H9 (cell line): ENCODE data around the gene ZNF135. TPM values are rescaled to one million over a fixed set of nuclear protein-coding genes. Genes with fewer than 3 reads are reported as not detected.

Experiments
- DNase-seq: peaks from one replicate; pipeline ENCODE4 v3.0.0-alpha.2; 2017
- H2AFZ ChIP-seq: one replicate; pipeline ENCODE4 v1.6.1; 2013; ENCODE audit warnings: mild to moderate bottlenecking, low read length, control low read depth, moderate library complexity
- H2AK5ac ChIP-seq: 2 replicates; pipeline ENCODE4 v1.6.1; 2013; ENCODE audit warnings: low read length, control low read depth, mixed read lengths; ENCODE audit not compliant: insufficient read length
- H2BK120ac ChIP-seq: one replicate; pipeline ENCODE4 v1.6.1; 2013; ENCODE audit warnings: low read depth, mild to moderate bottlenecking, low read length, control low read depth, inconsistent platforms; ENCODE audit not compliant: poor library complexity, severe bottlenecking
- H2BK12ac ChIP-seq: 2 replicates; pipeline ENCODE4 v1.6.1; 2013; ENCODE audit warnings: low read length, control low read depth, mixed read lengths, low read depth; ENCODE audit not compliant: insufficient read length
- H2BK15ac ChIP-seq: 2 replicates; pipeline ENCODE4 v1.6.1; 2013; ENCODE audit warnings: low read depth, low read length, control low read depth
- H2BK20ac ChIP-seq: one replicate; pipeline ENCODE4 v1.6.1; 2013; ENCODE audit warnings: low read depth, mild to moderate bottlenecking, low read length, control low read depth, inconsistent platforms; ENCODE audit not compliant: poor library complexity, severe bottlenecking
- H2BK5ac ChIP-seq: 2 replicates; pipeline ENCODE4 v1.6.1; 2013; ENCODE audit warnings: low read length, control low read depth, mixed read lengths; ENCODE audit not compliant: insufficient read length
- H3K14ac ChIP-seq: 2 replicates; pipeline ENCODE4 v1.6.1; 2013; ENCODE audit warnings: low read length, control low read depth; ENCODE audit not compliant: insufficient read depth
- H3K18ac ChIP-seq: 2 replicates; pipeline ENCODE4 v1.6.1; 2013; ENCODE audit warnings: low read depth, mild to moderate bottlenecking, mixed read lengths, low read length, control low read depth; ENCODE audit not compliant: insufficient read length
- H3K23ac ChIP-seq: 2 replicates; pipeline ENCODE4 v1.6.1; 2013; ENCODE audit warnings: low read length, control low read depth, mixed read lengths, low read depth; ENCODE audit not compliant: insufficient read length
- H3K23me2 ChIP-seq: 2 replicates; pipeline ENCODE4 v1.6.1; 2013; ENCODE audit warnings: low read depth, mild to moderate bottlenecking, mixed read lengths, low read length, control low read depth; ENCODE audit not compliant: insufficient read length, poor library complexity, severe bottlenecking
- H3K27ac ChIP-seq: 2 replicates; pipeline ENCODE4 v1.5.1; 2013; ENCODE audit warnings: low read length, control low read depth, mixed read lengths, low read depth; ENCODE audit not compliant: insufficient read length
- H3K27me3 ChIP-seq: 2 replicates; pipeline ENCODE4 v1.6.1; 2013; ENCODE audit warnings: low read length, control low read depth, inconsistent platforms; ENCODE audit not compliant: insufficient read depth
- H3K4ac ChIP-seq: 2 replicates; pipeline ENCODE4 v1.6.1; 2013; ENCODE audit warnings: low read depth, mild to moderate bottlenecking, control low read depth, inconsistent platforms, low read length, moderate library complexity
- H3K4me1 ChIP-seq: 2 replicates; pipeline ENCODE4 v1.6.1; 2013; ENCODE audit warnings: low read length, control low read depth, inconsistent platforms; ENCODE audit not compliant: insufficient read depth
- H3K4me2 ChIP-seq: 2 replicates; pipeline ENCODE4 v1.6.1; 2013; ENCODE audit warnings: low read length, control low read depth, mixed read lengths; ENCODE audit not compliant: insufficient read length, insufficient read depth
- H3K56ac ChIP-seq: 2 replicates; pipeline ENCODE4 v1.6.1; 2013; ENCODE audit warnings: low read depth, mild to moderate bottlenecking, mixed read lengths, low read length, control low read depth; ENCODE audit not compliant: insufficient read length
- H3K79me1 ChIP-seq: 2 replicates; pipeline ENCODE4 v1.6.1; 2013; ENCODE audit warnings: low read depth, mild to moderate bottlenecking, moderate library complexity, low read length, control low read depth, inconsistent platforms; ENCODE audit not compliant: insufficient read depth, poor library complexity, severe bottlenecking
- H3K79me2 ChIP-seq: 2 replicates; pipeline ENCODE4 v1.6.1; 2013; ENCODE audit warnings: low read length, control low read depth, inconsistent platforms; ENCODE audit not compliant: insufficient read depth
- H3K9ac ChIP-seq: 2 replicates; pipeline ENCODE4 v1.6.1; 2013; ENCODE audit warnings: low read length, control low read depth, mixed read lengths; ENCODE audit not compliant: insufficient read length; ENCODE audit errors: extremely low read depth
- H3K9me3 ChIP-seq: one replicate; pipeline ENCODE4 v1.6.1; 2013; ENCODE audit warnings: low read depth, low read length, inconsistent platforms; ENCODE audit not compliant: control insufficient read depth
- H3T11ph ChIP-seq: one replicate; pipeline ENCODE4 v1.6.1; 2013; ENCODE audit warnings: mild to moderate bottlenecking, low read length, control low read depth, inconsistent platforms
- H4K20me1 ChIP-seq: one replicate; pipeline ENCODE4 v1.6.1; 2013; ENCODE audit not compliant: control insufficient read depth, insufficient read length, insufficient read depth
- H4K5ac ChIP-seq: 2 replicates; pipeline ENCODE4 v1.6.1; 2013; ENCODE audit warnings: low read depth, mild to moderate bottlenecking, mixed read lengths, low read length, control low read depth; ENCODE audit not compliant: insufficient read length
- H4K8ac ChIP-seq: replicated peaks from 2 replicates; pipeline ENCODE4 v1.6.1; 2013; ENCODE audit warnings: low read length, control low read depth, mixed read lengths, low read depth; ENCODE audit not compliant: insufficient read length
- H4K91ac ChIP-seq: 2 replicates; pipeline ENCODE4 v1.6.1; 2013; ENCODE audit warnings: low read depth, mild to moderate bottlenecking, moderate library complexity, mixed read lengths, low read length, control low read depth; ENCODE audit not compliant: insufficient read length
- H3K27ac Mint-ChIP-seq, 3 experiments: 2 replicates in 2 of 3; 3 replicates in 1 of 3; pipeline ENCODE4 v1.8.0; 2020 to 2021; ENCODE audit warnings: mixed read lengths in 3 of 3, mild to moderate bottlenecking in 1 of 3, moderate library complexity in 1 of 3
- H3K27me3 Mint-ChIP-seq: 2 replicates; pipeline ENCODE4 v1.8.0; 2021; ENCODE audit warnings: low read depth, mild to moderate bottlenecking, moderate library complexity, mixed read lengths
- H3K36me3 Mint-ChIP-seq, 3 experiments: 2 replicates in 2 of 3; 3 replicates in 1 of 3; pipeline ENCODE4 v1.8.0; 2020 to 2021; ENCODE audit warnings: low read depth in 3 of 3, mixed read lengths in 3 of 3; ENCODE audit not compliant: insufficient read depth in 1 of 3
- H3K4me1 Mint-ChIP-seq, 2 experiments: 2 replicates each; pipeline ENCODE4 v1.8.0; 2020; ENCODE audit warnings: mixed read lengths in 2 of 2
- H3K4me3 Mint-ChIP-seq, 2 experiments: 2 replicates in 1 of 2; 3 replicates in 1 of 2; pipeline ENCODE4 v1.8.0; 2020 to 2021; ENCODE audit warnings: mild to moderate bottlenecking in 2 of 2, mixed read lengths in 2 of 2, moderate library complexity in 1 of 2
- H3K9me3 Mint-ChIP-seq, 2 experiments: 2 replicates in 1 of 2; 3 replicates in 1 of 2; pipeline ENCODE4 v1.8.0; 2020; ENCODE audit warnings: mild to moderate bottlenecking in 2 of 2, mixed read lengths in 2 of 2, moderate library complexity in 1 of 2
- CTCF ChIP-seq: fragments of 200-600 bp; sonication (generic); conservative IDR thresholded peaks from 3 replicates; pipeline ENCODE4 v1.8.0; 2021; ENCODE audit warnings: antibody characterized with exemption, mild to moderate bottlenecking
- WGBS: extraction: QIAGEN DNeasy Blood & Tissue Kit; methylation state at CpG from one replicate; pipeline ENCODE4 v1.1.7; 2013; ENCODE audit warnings: missing lambda C conversion rate, low lambda C conversion rate, mixed read lengths; ENCODE audit not compliant: insufficient read length; ENCODE audit errors: extremely low coverage; 5-methylcytosine and 5-hydroxymethylcytosine counted together
- total RNA-seq: library from RNA; stranded (reverse); gene quantifications from 2 replicates; pipeline ENCODE4 v1.2.1, GENCODE V29; 2021

The ZNF135 gene
- total RNA-seq, 1 experiment from 2014 or later = 4.7 TPM

- H3K27ac ChIP-seq = peak overlapping the region; percentile 55
- peaks cover 13% of the 10 kb centered on the region for H3K9me3 ChIP-seq
- H3K27me3 ChIP-seq = no peaks in the 10 kb centered on the region
- Mint-ChIP-seq H3K27ac (peak overlapping the region; percentile 99 to 100 (median 99)), H3K4me1 (peaks cover 10 to 14% of the 10 kb centered on the region in 2 experiments), H3K4me3 (peak overlapping the region; percentile 78 to 87), H3K27me3 (peaks cover 2% of the 10 kb centered on the region; the same call in 1 of the 2 replicates), H3K36me3 (peaks cover 11 to 22% (median 21%) of the 10 kb centered on the region in 3 experiments), H3K9me3 (peaks cover 36 to 51% of the 10 kb centered on the region in 2 experiments)
- H2BK5ac ChIP-seq = peak overlapping the region; percentile 92
- no peak overlapping the region for H2AFZ ChIP-seq
- H3K79me1 ChIP-seq = peaks cover 9% of the 10 kb centered on the region
- TF ChIP-seq CTCF = no peak
- H4K5ac ChIP-seq = peak overlapping the region; percentile 99
- H3K18ac ChIP-seq = peak overlapping the region; percentile 99
- no peaks in the 10 kb centered on the region for H4K20me1 ChIP-seq
- H2BK12ac ChIP-seq = peak overlapping the region; percentile 100
- no peak overlapping the region for H2BK15ac ChIP-seq
- no CpG with 5 or more reads among the region's 2 CpGs for WGBS
- peak overlapping the region; percentile 100 for H2BK20ac ChIP-seq
- H2BK120ac ChIP-seq = peak overlapping the region; percentile 100
- H3K4ac ChIP-seq = peak overlapping the region; percentile 100; the same call in 1 of the 2 replicates
- H3K56ac ChIP-seq = peak overlapping the region; percentile 63
- H4K8ac ChIP-seq = peak overlapping the region; percentile 41
- peak overlapping the region; percentile 99 for H3K14ac ChIP-seq
- H3K9ac ChIP-seq = peak overlapping the region; percentile 67
- H4K91ac ChIP-seq = peak overlapping the region; percentile 100
- H3K4me1 ChIP-seq = peaks cover 6% of the 10 kb centered on the region; the same call in 1 of the 2 replicates
- peak overlapping the region; percentile 76 for H2AK5ac ChIP-seq
- H3K23ac ChIP-seq = no peak overlapping the region
- no peak for DNase-seq
- peaks cover 10% of the 10 kb centered on the region for H3K23me2 ChIP-seq
- no peaks in the 10 kb centered on the region for H3K79me2 ChIP-seq
- peak overlapping the region; percentile 53 for H3K4me2 ChIP-seq
- H3T11ph ChIP-seq = peak overlapping the region; percentile 100
Observed at GRCh38 chr19:58098682-58098998, 39.6 kb downstream of the ZNF135 start.
